Duodenal mucosa (tissue), 2 donors: Measurements from ENCODE around the gene BCO1.
"Not testable (repeated sequence)": the region's sequence is repeated elsewhere in the genome, so short reads cannot be mapped to it uniquely, and the experiment has no call there.

Experiments
- H3K27ac ChIP-seq: one replicate; pipeline ENCODE4 v1.7.0; 2013; ENCODE audit warnings: low read depth, low read length
- H3K27me3 ChIP-seq, 2 donors: one replicate each; pipeline ENCODE4 v1.7.0; 2013; ENCODE audit warnings: low read length in 2 of 2, control low read depth in 1 of 2; ENCODE audit not compliant: insufficient read depth in 2 of 2, control insufficient read depth in 1 of 2
- H3K36me3 ChIP-seq, 2 donors: one replicate each; pipeline ENCODE4 v1.7.0; 2013; ENCODE audit warnings: low read length in 2 of 2, control low read depth in 1 of 2; ENCODE audit not compliant: insufficient read depth in 2 of 2, control insufficient read depth in 1 of 2
- H3K4me1 ChIP-seq, 2 donors: one replicate each; pipeline ENCODE4 v1.7.0; 2013; ENCODE audit warnings: low read length in 2 of 2, control low read depth in 1 of 2; ENCODE audit not compliant: insufficient read depth in 2 of 2, control insufficient read depth in 1 of 2
- H3K4me3 ChIP-seq, 2 donors: one replicate each; pipeline ENCODE4 v1.7.0; 2013; ENCODE audit warnings: low read length in 2 of 2, low read depth in 1 of 2
- H3K9ac ChIP-seq, 2 donors: one replicate each; pipeline ENCODE4 v1.7.0; 2013; ENCODE audit warnings: low read length in 2 of 2, low read depth in 1 of 2
- H3K9me3 ChIP-seq, 2 donors: one replicate each; pipeline ENCODE4 v1.7.0; 2013; ENCODE audit warnings: low read length in 2 of 2, control low read depth in 1 of 2; ENCODE audit not compliant: control insufficient read depth in 1 of 2

BCO1 gene

GRCh38 chr16:81212830-81213465, 25.5 kb upstream of the BCO1 start:
- no peaks in the 10 kb centered on the region for H3K9me3 ChIP-seq
- H3K4me1 ChIP-seq: no peaks in the 10 kb centered on the region
- no peak overlapping the region for H3K9ac ChIP-seq
- H3K27me3 ChIP-seq: no peaks in the 10 kb centered on the region
- H3K36me3 ChIP-seq: no peaks in the 10 kb centered on the region
- no peak overlapping the region for H3K27ac ChIP-seq
- H3K4me3 ChIP-seq: no peak overlapping the region

DNA sequence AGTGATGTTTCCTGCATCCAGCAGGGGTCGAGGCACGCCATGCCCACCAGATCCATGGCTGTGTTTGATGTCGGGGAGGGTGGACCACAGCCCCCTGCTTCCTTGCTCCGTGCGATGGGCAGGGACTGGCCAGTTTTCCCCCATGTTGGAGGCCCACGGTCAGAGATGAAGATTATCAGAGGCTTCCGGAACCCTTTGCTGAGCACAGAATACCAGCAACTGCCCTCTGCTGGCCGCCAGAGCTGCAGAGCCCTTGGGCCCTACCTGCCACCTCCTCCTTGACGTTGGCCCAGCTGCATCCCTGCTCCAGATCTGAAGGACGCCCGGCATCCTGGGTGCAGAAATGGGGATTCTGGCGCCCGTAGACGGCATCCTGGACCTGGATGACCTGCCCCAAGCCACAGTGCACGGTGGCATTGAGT, 23.7 kb upstream of the BCO1 start:
- Histone ChIP-seq H3K9ac (no peak overlapping the region), H3K27me3 (no peaks in the 10 kb centered on the region), H3K27ac (no peak overlapping the region), H3K36me3 (no peaks in the 10 kb centered on the region), H3K4me1 (no peaks in the 10 kb centered on the region), H3K4me3 (no peak overlapping the region), H3K9me3 (no peaks in the 10 kb centered on the region)

- Histone ChIP-seq H3K27me3 (no peaks in the 10 kb centered on the region), H3K27ac (no peak overlapping the region), H3K4me1 (peaks cover 0 to 3% of the 10 kb centered on the region in 2 donors), H3K4me3 (no peak overlapping the region), H3K36me3 (no peaks in the 10 kb centered on the region), H3K9me3 (no peaks in the 10 kb centered on the region), H3K9ac (no peak overlapping the region)
Observed at GRCh38 chr16:81216114-81216513, 22.4 kb upstream of the BCO1 start.

DNA sequence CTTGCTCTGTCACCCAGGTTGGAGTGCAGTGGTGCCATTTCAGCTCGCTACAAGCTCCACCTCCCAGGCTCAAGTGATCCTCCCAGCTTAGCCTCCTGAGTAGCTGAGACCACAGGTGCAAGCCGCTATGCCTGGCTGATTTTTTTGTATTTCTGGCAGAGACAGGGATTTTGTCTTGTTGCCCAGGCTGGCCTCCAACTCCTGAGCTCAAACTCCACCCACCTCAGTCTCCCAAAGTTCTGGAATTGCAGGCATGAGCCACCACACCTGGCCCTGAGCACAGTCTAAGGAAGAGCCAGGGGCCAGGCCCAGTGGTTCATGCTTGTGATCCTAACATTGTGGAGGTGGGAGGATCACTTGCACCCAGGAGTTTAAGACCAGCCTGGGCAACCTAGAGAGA, 21.8 kb upstream of the BCO1 start:
- Histone ChIP-seq H3K36me3 (no peaks in the 10 kb centered on the region), H3K27me3 (no peaks in the 10 kb centered on the region), H3K4me3 (no peak overlapping the region), H3K27ac (no peak overlapping the region), H3K4me1 (peaks cover 0 to 3% of the 10 kb centered on the region in 2 donors), H3K9me3 (no peaks in the 10 kb centered on the region), H3K9ac (no peak overlapping the region)

DNA sequence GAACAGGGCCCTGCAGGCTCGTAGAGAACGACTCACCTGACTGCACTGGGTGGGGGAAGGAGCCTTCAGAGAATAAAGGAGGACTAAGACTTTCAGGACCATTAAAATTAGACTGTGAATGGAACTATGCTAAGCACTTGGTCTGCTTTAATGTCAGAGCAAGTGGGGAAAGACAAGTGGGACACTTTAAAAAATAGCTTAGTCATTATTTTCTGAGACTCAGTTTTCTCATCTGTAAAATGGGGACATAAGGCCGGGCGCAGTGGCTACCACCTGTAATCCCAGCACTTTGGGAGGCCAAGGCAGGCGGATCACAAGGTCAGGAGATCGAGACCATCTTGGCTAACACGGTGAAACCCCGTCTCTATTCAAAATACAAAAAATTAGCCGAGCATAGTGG, 19.3 kb upstream of the BCO1 start:
- Histone ChIP-seq H3K27ac (no peak overlapping the region), H3K9me3 (no peaks in the 10 kb centered on the region), H3K4me3 (no peak overlapping the region), H3K4me1 (peaks cover 3 to 11% of the 10 kb centered on the region in 2 donors), H3K9ac (no peak overlapping the region), H3K36me3 (no peaks in the 10 kb centered on the region), H3K27me3 (no peaks in the 10 kb centered on the region)

- Histone ChIP-seq H3K27ac (no peak overlapping the region), H3K4me1 (peaks cover 6 to 16% of the 10 kb centered on the region in 2 donors), H3K4me3 (no peak overlapping the region), H3K9me3 (no peaks in the 10 kb centered on the region), H3K36me3 (no peaks in the 10 kb centered on the region), H3K9ac (no peak overlapping the region), H3K27me3 (no peaks in the 10 kb centered on the region)
Observed at GRCh38 chr16:81220349-81220748, 18.1 kb upstream of the BCO1 start.

GRCh38 chr16:81221731-81222130, 16.8 kb upstream of the BCO1 start:
- peaks cover 6 to 16% of the 10 kb centered on the region in 2 donors for H3K4me1 ChIP-seq

GRCh38 chr16:81224824-81225223, 13.7 kb upstream of the BCO1 start:
- Histone ChIP-seq H3K27me3 (peaks cover 0 to 5% of the 10 kb centered on the region in 2 donors), H3K27ac (no peak overlapping the region), H3K9me3 (no peaks in the 10 kb centered on the region), H3K9ac (no peak overlapping the region), H3K36me3 (no peaks in the 10 kb centered on the region), H3K4me1 (peaks cover 16 to 24% of the 10 kb centered on the region in 2 donors), H3K4me3 (no peak overlapping the region)

More at GRCh38 chr16:81221731-81222130, 16.8 kb upstream of the BCO1 start:
- Histone ChIP-seq H3K4me3 (no peak overlapping the region), H3K9ac (no peak overlapping the region), H3K36me3 (no peaks in the 10 kb centered on the region), H3K27ac (no peak overlapping the region), H3K27me3 (no peaks in the 10 kb centered on the region), H3K9me3 (no peaks in the 10 kb centered on the region)

- not testable (repeated sequence) for H3K27me3 ChIP-seq, H3K9me3 ChIP-seq, H3K4me3 ChIP-seq, H3K36me3 ChIP-seq, H3K9ac ChIP-seq, H3K27ac ChIP-seq
- H3K4me1 ChIP-seq: peaks cover 13 to 24% of the 10 kb centered on the region in 2 donors
Observed at GRCh38 chr16:81225697-81226096, 12.8 kb upstream of the BCO1 start.

- H3K4me3 ChIP-seq: no peak overlapping the region
- H3K9me3 ChIP-seq: no peaks in the 10 kb centered on the region
- no peak overlapping the region for H3K27ac ChIP-seq
- H3K9ac ChIP-seq: no peak overlapping the region
- peaks cover 0 to 6% of the 10 kb centered on the region in 2 donors for H3K27me3 ChIP-seq
- no peaks in the 10 kb centered on the region for H3K36me3 ChIP-seq
- H3K4me1 ChIP-seq: peaks cover 13 to 24% of the 10 kb centered on the region in 2 donors
Observed at GRCh38 chr16:81227785-81228184, 10.7 kb upstream of the BCO1 start.
